Keratinocyte (primary cell): Measurements from ENCODE around the gene TPGS1. TPM values are rescaled to one million over a fixed set of nuclear protein-coding genes. Genes with fewer than 3 reads are reported as not detected.

Experiments used
- DNase-seq: peaks from one replicate; pipeline ENCODE4 v3.0.0-alpha.2; 2011; ENCODE audit warnings: low read depth, missing footprints, low spot score
- FAIRE-seq: peaks from 2 replicates; lab custom pipeline; 2011; peaks lifted over from hg19 to GRCh38; lab: Jason Lieb, UNC
- H2AFZ ChIP-seq: 2 replicates; pipeline ENCODE4 v1.6.0; 2012; ENCODE audit warnings: low read length, control low read depth, inconsistent platforms; ENCODE audit not compliant: control insufficient read depth
- H3K27ac ChIP-seq: 2 replicates; pipeline ENCODE4 v1.5.1; 2011; ENCODE audit warnings: low read length; ENCODE audit not compliant: control insufficient read depth, insufficient read depth
- H3K27me3 ChIP-seq: 3 replicates; pipeline ENCODE4 v1.6.0; 2011; ENCODE audit warnings: low read length; ENCODE audit not compliant: control insufficient read depth, insufficient read depth; ENCODE audit errors: extremely low read depth
- H3K36me3 ChIP-seq, 2 experiments: 2 replicates in 1 of 2; 3 replicates in 1 of 2; pipeline ENCODE4 v1.5.1; 2011; ENCODE audit warnings: low read length in 2 of 2, mild to moderate bottlenecking in 1 of 2; ENCODE audit not compliant: control insufficient read depth in 2 of 2, insufficient read depth in 2 of 2; ENCODE audit errors: extremely low read depth in 1 of 2
- H3K4me1 ChIP-seq: 3 replicates; pipeline ENCODE4 v1.5.1; 2011; ENCODE audit warnings: low read length; ENCODE audit not compliant: control insufficient read depth, insufficient read depth; ENCODE audit errors: extremely low read depth
- H3K4me2 ChIP-seq: 3 replicates; pipeline ENCODE4 v1.6.0; 2011; ENCODE audit warnings: low read depth, low read length; ENCODE audit not compliant: control insufficient read depth, insufficient read depth; ENCODE audit errors: extremely low read depth
- H3K4me3 ChIP-seq, 3 experiments: fragments of 200-600 bp in 1 of 3; sonication (generic) in 1 of 3; 2 replicates in 2 of 3; 3 replicates in 1 of 3; pipeline ENCODE4 v1.5.1; 2011 to 2016; ENCODE audit warnings: low read length in 3 of 3, mild to moderate bottlenecking in 3 of 3, control low read depth in 2 of 3, inconsistent platforms in 1 of 3, low read depth in 1 of 3, mixed read lengths in 1 of 3, mixed run types in 1 of 3, moderate library complexity in 1 of 3; ENCODE audit not compliant: control insufficient read depth in 2 of 3, insufficient read depth in 2 of 3; ENCODE audit errors: extremely low read depth in 1 of 3
- H3K79me2 ChIP-seq: 2 replicates; pipeline ENCODE4 v1.6.0; 2012; ENCODE audit warnings: low read length; ENCODE audit not compliant: control insufficient read depth, insufficient read depth
- H3K9ac ChIP-seq: 3 replicates; pipeline ENCODE4 v1.6.0; 2011; ENCODE audit warnings: low read length; ENCODE audit not compliant: control insufficient read depth, insufficient read depth; ENCODE audit errors: extremely low read depth
- H3K9me1 ChIP-seq: 3 replicates; pipeline ENCODE4 v1.6.0; 2011; ENCODE audit warnings: low read length; ENCODE audit not compliant: control insufficient read depth, insufficient read depth; ENCODE audit errors: extremely low read depth
- H3K9me3 ChIP-seq: 2 replicates; pipeline ENCODE4 v1.5.1; 2012; ENCODE audit warnings: low read depth, low read length; ENCODE audit not compliant: control insufficient read depth
- H4K20me1 ChIP-seq: 3 replicates; pipeline ENCODE4 v1.6.0; 2011; ENCODE audit warnings: low read length; ENCODE audit not compliant: control insufficient read depth, insufficient read depth; ENCODE audit errors: extremely low read depth
- CTCF ChIP-seq, 3 experiments: IDR thresholded peaks in 1 of 3; conservative IDR thresholded peaks in 1 of 3; optimal IDR thresholded peaks in 1 of 3; 2 replicates in 2 of 3; 3 replicates in 1 of 3; pipeline versions ENCODE3 to v1.5.1; 2011; ENCODE audit warnings: low read length in 3 of 3, mild to moderate bottlenecking in 3 of 3, moderate library complexity in 2 of 3, control low read depth in 1 of 3, inconsistent platforms in 1 of 3; ENCODE audit not compliant: insufficient read depth in 2 of 3; ENCODE audit errors: extremely low read depth in 1 of 3
- EZH2 ChIP-seq: IDR thresholded peaks from one replicate; pipeline ENCODE4 v1.6.1; 2012; ENCODE audit warnings: inconsistent platforms, mild to moderate bottlenecking, low read length, moderate library complexity
- dilution Hi-C: fragments of 300-500 bp; cut with MboI; formaldehyde crosslinking; loops from one replicate; pipeline ENCODE4 v1.7.0; 2020; ENCODE audit warnings: low sequenced_read_pairs; ENCODE audit not compliant: extremely low pct_ligation_motif_present
- polyA plus RNA-seq, 5 experiments: library from polyadenylated mRNA; depleted of rRNA in 3 of 5; stranded (reverse) in 3 of 5; stranded (forward) in 1 of 5; unstranded in 1 of 5; fragments of >200 nt; gene quantifications; 1 replicate in 1 of 5; 2 replicates in 3 of 5; 3 replicates in 1 of 5; pipeline versions ENCODE4 v1.2.1 to v1.2.3, GENCODE V29; 2011 to 2012; ENCODE audit warnings: missing spikeins in 2 of 5, low read depth in 1 of 5, low replicate concordance in 1 of 5

The TPGS1 gene
- polyA plus RNA-seq, 1 donor (not counting 4 experiments of a cell fraction or from before 2014, with no cell fraction given), result 1.4 TPM

GRCh38 chr19:496986-497385 is 10.3 kb upstream of the TPGS1 start:
- Histone ChIP-seq H3K27ac (no peak overlapping the region), H3K9me3 (no peaks in the 10 kb centered on the region), H2AFZ (no peak overlapping the region), H3K27me3 (peaks cover 25% of the 10 kb centered on the region), H3K4me3 (no peak overlapping the region), H3K4me1 (no peaks in the 10 kb centered on the region), H3K4me2 (no peak overlapping the region), H3K9me1 (no peaks in the 10 kb centered on the region), H3K36me3 (no peaks in the 10 kb centered on the region), H4K20me1 (no peaks in the 10 kb centered on the region), H3K9ac (no peak overlapping the region), H3K79me2 (no peaks in the 10 kb centered on the region)
- DNase-seq, result no peak
- TF ChIP-seq CTCF (optimal IDR thresholded peaks at IDR 0.05 in 1 of 3, IDR thresholded peaks at IDR 0.05 in 1 of 3, conservative IDR thresholded peaks at IDR 0.05 in 1 of 3; ENCODE audit: extremely low read depth in 1 of 3, insufficient read depth in 2 of 3, low read length in 3 of 3) (no peak), EZH2 (no peak)
- dilution Hi-C loops, result no loop called here
- FAIRE-seq, result no peak

GRCh38 chr19:497491-497868 is 9.8 kb upstream of the TPGS1 start:
- no peak overlapping the region for H3K4me2 ChIP-seq
- no peak overlapping the region for H3K9ac ChIP-seq
- H3K27me3 ChIP-seq, result peaks cover 25% of the 10 kb centered on the region
- no peak overlapping the region for H2AFZ ChIP-seq
- no peaks in the 10 kb centered on the region for H4K20me1 ChIP-seq
- dilution Hi-C loops, result no loop called here
- no peak for TF ChIP-seq EZH2
- no peak for TF ChIP-seq CTCF (optimal IDR thresholded peaks at IDR 0.05 in 1 of 3, IDR thresholded peaks at IDR 0.05 in 1 of 3, conservative IDR thresholded peaks at IDR 0.05 in 1 of 3; ENCODE audit: extremely low read depth in 1 of 3, insufficient read depth in 2 of 3, low read length in 3 of 3)
- H3K79me2 ChIP-seq, result no peaks in the 10 kb centered on the region
- H3K4me1 ChIP-seq, result no peaks in the 10 kb centered on the region
- FAIRE-seq (no peak), DNase-seq (no peak)
- no peaks in the 10 kb centered on the region for H3K9me3 ChIP-seq
- no peak overlapping the region for H3K27ac ChIP-seq
- no peaks in the 10 kb centered on the region for H3K36me3 ChIP-seq
- no peaks in the 10 kb centered on the region for H3K9me1 ChIP-seq
- no peak overlapping the region for H3K4me3 ChIP-seq
